ENCODE data around the gene POU2AF1.

POU2AF1 gene

GRCh38 chr11:111324277-111324720, 54.8 kb downstream of the POU2AF1 start:
- TF ChIP-seq, protein P1, sequence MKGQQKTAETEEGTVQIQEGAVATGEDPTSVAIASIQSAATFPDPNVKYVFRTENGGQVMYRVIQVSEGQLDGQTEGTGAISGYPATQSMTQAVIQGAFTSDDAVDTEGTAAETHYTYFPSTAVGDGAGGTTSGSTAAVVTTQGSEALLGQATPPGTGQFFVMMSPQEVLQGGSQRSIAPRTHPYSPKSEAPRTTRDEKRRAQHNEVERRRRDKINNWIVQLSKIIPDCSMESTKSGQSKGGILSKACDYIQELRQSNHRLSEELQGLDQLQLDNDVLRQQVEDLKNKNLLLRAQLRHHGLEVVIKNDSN (IDR thresholded peaks at IDR 0.05): no peak
- TF ChIP-seq ZBTB7A (IDR thresholded peaks at IDR 0.05; ENCODE audit: low read depth): no peak
- TF ChIP-seq TCF12 (IDR thresholded peaks at IDR 0.05; ENCODE audit: low read depth): no peak
- no peak for TF ChIP-seq EP300 (IDR thresholded peaks at IDR 0.05; ENCODE audit: borderline replicate concordance)
- no peak for TF ChIP-seq MAX (IDR thresholded peaks at IDR 0.05)
- no peak for TF ChIP-seq NFIC (IDR thresholded peaks at IDR 0.05)
- no peak for TF ChIP-seq TAF1 (IDR thresholded peaks at IDR 0.05; ENCODE audit: low read depth)
- TF ChIP-seq CREB1 (IDR thresholded peaks at IDR 0.05; ENCODE audit: low read depth): no peak
- TF ChIP-seq TEAD4 (IDR thresholded peaks at IDR 0.05): no peak
- TF ChIP-seq FOXM1 (IDR thresholded peaks at IDR 0.05; ENCODE audit: borderline replicate concordance, low read depth): no peak
- no peak for TF ChIP-seq YY1 (IDR thresholded peaks at IDR 0.05; ENCODE audit: low read depth)
- TF ChIP-seq EGR1 (IDR thresholded peaks at IDR 0.05): no peak
- no peak for TF ChIP-seq CEBPB (IDR thresholded peaks at IDR 0.05)
- TF ChIP-seq, protein P2, sequence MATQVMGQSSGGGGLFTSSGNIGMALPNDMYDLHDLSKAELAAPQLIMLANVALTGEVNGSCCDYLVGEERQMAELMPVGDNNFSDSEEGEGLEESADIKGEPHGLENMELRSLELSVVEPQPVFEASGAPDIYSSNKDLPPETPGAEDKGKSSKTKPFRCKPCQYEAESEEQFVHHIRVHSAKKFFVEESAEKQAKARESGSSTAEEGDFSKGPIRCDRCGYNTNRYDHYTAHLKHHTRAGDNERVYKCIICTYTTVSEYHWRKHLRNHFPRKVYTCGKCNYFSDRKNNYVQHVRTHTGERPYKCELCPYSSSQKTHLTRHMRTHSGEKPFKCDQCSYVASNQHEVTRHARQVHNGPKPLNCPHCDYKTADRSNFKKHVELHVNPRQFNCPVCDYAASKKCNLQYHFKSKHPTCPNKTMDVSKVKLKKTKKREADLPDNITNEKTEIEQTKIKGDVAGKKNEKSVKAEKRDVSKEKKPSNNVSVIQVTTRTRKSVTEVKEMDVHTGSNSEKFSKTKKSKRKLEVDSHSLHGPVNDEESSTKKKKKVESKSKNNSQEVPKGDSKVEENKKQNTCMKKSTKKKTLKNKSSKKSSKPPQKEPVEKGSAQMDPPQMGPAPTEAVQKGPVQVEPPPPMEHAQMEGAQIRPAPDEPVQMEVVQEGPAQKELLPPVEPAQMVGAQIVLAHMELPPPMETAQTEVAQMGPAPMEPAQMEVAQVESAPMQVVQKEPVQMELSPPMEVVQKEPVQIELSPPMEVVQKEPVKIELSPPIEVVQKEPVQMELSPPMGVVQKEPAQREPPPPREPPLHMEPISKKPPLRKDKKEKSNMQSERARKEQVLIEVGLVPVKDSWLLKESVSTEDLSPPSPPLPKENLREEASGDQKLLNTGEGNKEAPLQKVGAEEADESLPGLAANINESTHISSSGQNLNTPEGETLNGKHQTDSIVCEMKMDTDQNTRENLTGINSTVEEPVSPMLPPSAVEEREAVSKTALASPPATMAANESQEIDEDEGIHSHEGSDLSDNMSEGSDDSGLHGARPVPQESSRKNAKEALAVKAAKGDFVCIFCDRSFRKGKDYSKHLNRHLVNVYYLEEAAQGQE (IDR thresholded peaks at IDR 0.05; ENCODE audit: low read depth): no peak
- no peak for TF ChIP-seq RAD21 (IDR thresholded peaks at IDR 0.05; ENCODE audit: low read depth)

- TF ChIP-seq ZBTB7A (IDR thresholded peaks at IDR 0.05; ENCODE audit: low read depth): no peak
Observed at GRCh38 chr11:111322534-111322933, 56.5 kb downstream of the POU2AF1 start.

DNA sequence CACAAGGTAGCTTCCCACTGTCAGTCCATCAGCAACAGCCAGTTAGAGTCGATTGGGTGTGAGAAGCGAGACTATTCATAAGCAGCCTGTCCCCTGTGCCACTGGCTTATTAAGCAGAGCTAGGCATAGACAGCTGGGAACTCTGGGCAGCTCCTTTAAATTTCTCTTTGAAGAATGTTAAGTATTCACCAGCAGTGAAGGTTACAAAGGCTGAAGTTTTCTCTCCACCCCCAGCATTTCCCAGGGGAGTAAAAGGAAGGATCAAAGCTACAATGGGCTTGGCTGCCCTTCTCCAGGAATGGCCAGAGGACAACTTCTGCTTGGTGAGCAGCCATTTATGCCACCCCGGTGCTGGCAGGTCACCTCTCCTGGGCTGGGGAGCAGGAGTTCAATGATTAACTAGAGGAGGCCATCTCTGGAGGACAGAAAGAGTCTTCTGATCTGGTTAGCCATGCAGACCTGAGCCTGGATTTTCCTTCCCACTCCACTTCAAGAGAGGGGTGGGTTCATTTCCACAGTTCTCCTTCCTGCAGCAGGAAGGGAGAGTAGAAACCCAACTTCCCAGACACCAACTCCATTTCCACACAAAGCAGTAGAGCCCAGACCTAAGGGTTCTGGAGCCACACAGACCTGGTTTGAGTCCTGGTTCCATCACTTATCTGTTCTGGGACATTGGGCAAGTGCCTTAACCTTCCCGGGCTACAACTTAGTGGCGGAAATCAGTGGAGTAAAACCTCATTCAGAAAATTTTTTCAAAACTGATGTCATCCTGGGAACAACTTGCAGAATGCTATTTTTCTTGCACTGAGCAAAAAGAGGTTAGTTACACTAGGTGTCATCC, 58.1 kb downstream of the POU2AF1 start:
- TF ChIP-seq FOXM1 (IDR thresholded peaks at IDR 0.05; ENCODE audit: borderline replicate concordance, low read depth) (no peak), TEAD4 (IDR thresholded peaks at IDR 0.05) (no peak), MAX (IDR thresholded peaks at IDR 0.05) (no peak), TCF12 (IDR thresholded peaks at IDR 0.05; ENCODE audit: low read depth) (no peak), YY1 (IDR thresholded peaks at IDR 0.05; ENCODE audit: low read depth) (no peak)
- TF ChIP-seq, protein P1 (IDR thresholded peaks at IDR 0.05): no peak
- TF ChIP-seq, protein P2 (IDR thresholded peaks at IDR 0.05; ENCODE audit: low read depth): no peak

- no peak for TF ChIP-seq NFIC (IDR thresholded peaks at IDR 0.05)
- no peak for TF ChIP-seq YY1 (IDR thresholded peaks at IDR 0.05; ENCODE audit: low read depth)
- TF ChIP-seq EP300 (IDR thresholded peaks at IDR 0.05; ENCODE audit: borderline replicate concordance): no peak
Observed at GRCh38 chr11:111319296-111319695, 59.8 kb downstream of the POU2AF1 start.

GRCh38 chr11:111312076-111312475, 67.0 kb downstream of the POU2AF1 start:
- TF ChIP-seq EP300 (IDR thresholded peaks at IDR 0.05; ENCODE audit: borderline replicate concordance): no peak
- no peak for TF ChIP-seq FOXM1 (IDR thresholded peaks at IDR 0.05; ENCODE audit: borderline replicate concordance, low read depth)
- TF ChIP-seq CEBPB (IDR thresholded peaks at IDR 0.05): no peak

DNA sequence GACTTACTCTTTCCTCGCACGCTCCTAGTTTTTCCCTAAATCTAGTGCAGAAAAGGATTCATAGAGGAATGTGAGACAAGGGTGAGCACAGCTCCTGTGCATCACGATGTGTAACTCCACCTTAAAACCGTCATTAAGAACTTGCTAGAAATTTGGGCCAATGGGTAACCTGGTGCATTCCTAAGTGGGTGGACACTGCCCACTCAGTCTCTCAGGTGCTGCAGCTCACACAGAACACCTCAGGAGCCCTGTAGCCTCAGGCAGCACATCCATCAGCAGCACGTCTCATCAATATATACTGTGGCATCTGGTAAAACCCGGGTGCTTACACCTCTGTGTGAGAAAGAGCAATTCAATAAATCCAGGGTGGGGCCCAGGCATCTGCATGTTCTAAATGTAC, 68.4 kb downstream of the POU2AF1 start:
- TF ChIP-seq RAD21 (IDR thresholded peaks at IDR 0.05; ENCODE audit: low read depth) (no peak), YY1 (IDR thresholded peaks at IDR 0.05; ENCODE audit: low read depth) (no peak), CREB1 (IDR thresholded peaks at IDR 0.05; ENCODE audit: low read depth) (no peak), ZBTB7A (IDR thresholded peaks at IDR 0.05; ENCODE audit: low read depth) (no peak), FOXM1 (IDR thresholded peaks at IDR 0.05; ENCODE audit: borderline replicate concordance, low read depth) (no peak), EGR1 (IDR thresholded peaks at IDR 0.05) (no peak), TAF1 (IDR thresholded peaks at IDR 0.05; ENCODE audit: low read depth) (no peak), MAX (IDR thresholded peaks at IDR 0.05) (no peak), TCF12 (IDR thresholded peaks at IDR 0.05; ENCODE audit: low read depth) (no peak), NFIC (IDR thresholded peaks at IDR 0.05) (no peak), TEAD4 (IDR thresholded peaks at IDR 0.05) (no peak)
- TF ChIP-seq, protein P2 (IDR thresholded peaks at IDR 0.05; ENCODE audit: low read depth): no peak
- TF ChIP-seq, protein P1 (IDR thresholded peaks at IDR 0.05): no peak
